Astrocyte (in vitro differentiated cells and primary cell): ENCODE results near the gene PIK3CD. TPM values are rescaled to one million over a fixed set of nuclear protein-coding genes. Genes with fewer than 3 reads are reported as not detected.

ENCODE experiments used
- DNase-seq: peaks from one replicate; pipeline ENCODE4 v3.0.0-alpha.2; 2010; ENCODE audit warnings: low read depth
- FAIRE-seq: peaks from 2 replicates; lab custom pipeline; 2011; peaks lifted over from hg19 to GRCh38; lab: Jason Lieb, UNC
- H2AFZ ChIP-seq: 2 replicates; pipeline ENCODE4 v1.6.0; 2012; ENCODE audit warnings: low read depth, low read length, inconsistent platforms
- H3K27ac ChIP-seq: 2 replicates; pipeline ENCODE4 v1.5.1; 2011; ENCODE audit warnings: low read depth, low read length, inconsistent platforms
- H3K27me3 ChIP-seq: 2 replicates; pipeline ENCODE4 v1.6.0; 2011; ENCODE audit warnings: low read length, inconsistent platforms; ENCODE audit not compliant: insufficient read depth
- H3K36me3 ChIP-seq: 2 replicates; pipeline ENCODE4 v1.5.1; 2011; ENCODE audit warnings: low read length, inconsistent platforms; ENCODE audit not compliant: insufficient read depth
- H3K4me1 ChIP-seq: 2 replicates; pipeline ENCODE4 v1.5.1; 2011; ENCODE audit warnings: low read length, inconsistent platforms; ENCODE audit not compliant: insufficient read depth
- H3K4me2 ChIP-seq: 2 replicates; pipeline ENCODE4 v1.6.0; 2012; ENCODE audit warnings: low read length, inconsistent platforms
- H3K4me3 ChIP-seq: 2 replicates; pipeline ENCODE4 v1.5.1; 2011; ENCODE audit warnings: low read depth, mild to moderate bottlenecking, low read length, inconsistent platforms; ENCODE audit not compliant: insufficient read depth
- H3K79me2 ChIP-seq: 2 replicates; pipeline ENCODE4 v1.6.0; 2012; ENCODE audit warnings: mild to moderate bottlenecking, low read length, inconsistent platforms; ENCODE audit not compliant: insufficient read depth
- H3K9ac ChIP-seq: 2 replicates; pipeline ENCODE4 v1.6.0; 2012; ENCODE audit warnings: mild to moderate bottlenecking, low read length, inconsistent platforms
- H3K9me3 ChIP-seq: 2 replicates; pipeline ENCODE4 v1.5.1; 2012; ENCODE audit warnings: low read depth, mild to moderate bottlenecking, low read length, inconsistent platforms; ENCODE audit not compliant: insufficient read depth
- H4K20me1 ChIP-seq: 2 replicates; pipeline ENCODE4 v1.6.0; 2012; ENCODE audit warnings: low read length, inconsistent platforms; ENCODE audit not compliant: insufficient read depth
- H3K27ac Mint-ChIP-seq: one replicate; pipeline ENCODE4 v1.8.0; 2021; ENCODE audit warnings: mild to moderate bottlenecking, mixed read lengths; ENCODE audit not compliant: unreplicated experiment
- H3K27me3 Mint-ChIP-seq: one replicate; pipeline ENCODE4 v1.8.0; 2021; ENCODE audit warnings: low read depth, mixed read lengths; ENCODE audit not compliant: unreplicated experiment
- H3K36me3 Mint-ChIP-seq: one replicate; pipeline ENCODE4 v1.8.0; 2021; ENCODE audit warnings: low read depth, mixed read lengths; ENCODE audit not compliant: unreplicated experiment
- H3K4me1 Mint-ChIP-seq: one replicate; pipeline ENCODE4 v1.8.0; 2021; ENCODE audit warnings: low read depth, mixed read lengths; ENCODE audit not compliant: unreplicated experiment
- H3K4me3 Mint-ChIP-seq: one replicate; pipeline ENCODE4 v1.8.0; 2021; ENCODE audit warnings: mild to moderate bottlenecking, moderate library complexity, mixed read lengths; ENCODE audit not compliant: unreplicated experiment
- H3K9me3 Mint-ChIP-seq: one replicate; pipeline ENCODE4 v1.8.0; 2021; ENCODE audit warnings: mild to moderate bottlenecking, mixed read lengths; ENCODE audit not compliant: unreplicated experiment
- CTCF ChIP-seq: IDR thresholded peaks from 2 replicates; pipeline ENCODE4 v1.5.1; 2011; ENCODE audit warnings: low read depth, mild to moderate bottlenecking, inconsistent platforms, low read length, moderate library complexity; ENCODE audit not compliant: insufficient read depth
- EZH2 ChIP-seq: IDR thresholded peaks from 2 replicates; pipeline ENCODE4 v1.6.1; 2012; ENCODE audit warnings: mild to moderate bottlenecking, low read length, inconsistent platforms; ENCODE audit not compliant: insufficient read depth
- total RNA-seq: library from RNA; stranded (reverse); gene quantifications from 2 replicates; pipeline ENCODE4 v1.2.1, GENCODE V29; 2021

The PIK3CD gene
- total RNA-seq, 1 donor from 2014 or later: 29.5 TPM

- Mint-ChIP-seq H3K4me1 (peaks cover 5% of the 10 kb centered on the region), H3K27me3 (no peaks in the 10 kb centered on the region), H3K27ac (no peak overlapping the region), H3K36me3 (peaks cover 8% of the 10 kb centered on the region), H3K9me3 (no peaks in the 10 kb centered on the region), H3K4me3 (no peak overlapping the region)
- H3K79me2 ChIP-seq: peaks cover 47% of the 10 kb centered on the region
- H3K27me3 ChIP-seq: no peaks in the 10 kb centered on the region
- H3K9ac ChIP-seq: no peak overlapping the region
- TF ChIP-seq CTCF (no peak), EZH2 (no peak)
- H3K4me2 ChIP-seq: no peak overlapping the region
- H2AFZ ChIP-seq: no peak overlapping the region
- no peak for DNase-seq
- no peak overlapping the region for H3K27ac ChIP-seq
- H3K36me3 ChIP-seq: no peaks in the 10 kb centered on the region
- H3K9me3 ChIP-seq: no peaks in the 10 kb centered on the region
- no peak overlapping the region for H3K4me3 ChIP-seq
- peaks cover 11% of the 10 kb centered on the region for H4K20me1 ChIP-seq
- no peak for FAIRE-seq
- H3K4me1 ChIP-seq: no peaks in the 10 kb centered on the region
These were observed 123.5 kb downstream of the PIK3CD start for GRCh38 chr1:9774712-9775679.

- H3K9me3 ChIP-seq: no peaks in the 10 kb centered on the region
- H3K4me1 ChIP-seq: no peaks in the 10 kb centered on the region
- H3K36me3 ChIP-seq: no peaks in the 10 kb centered on the region
- H3K4me3 ChIP-seq: no peak overlapping the region
- peaks cover 21% of the 10 kb centered on the region for H4K20me1 ChIP-seq
- H3K27ac ChIP-seq: no peak overlapping the region
- H3K27ac Mint-ChIP-seq: no peak overlapping the region
- no peak for DNase-seq
- H3K79me2 ChIP-seq: peaks cover 56% of the 10 kb centered on the region
- no peak overlapping the region for H3K4me3 Mint-ChIP-seq
- TF ChIP-seq CTCF: no peak
- TF ChIP-seq EZH2: no peak
- no peak overlapping the region for H3K9ac ChIP-seq
- no peak overlapping the region for H3K4me2 ChIP-seq
- no peaks in the 10 kb centered on the region for H3K27me3 Mint-ChIP-seq
- peaks cover 5% of the 10 kb centered on the region for H3K4me1 Mint-ChIP-seq
- FAIRE-seq: no peak
- H3K9me3 Mint-ChIP-seq: no peaks in the 10 kb centered on the region
- no peaks in the 10 kb centered on the region for H3K27me3 ChIP-seq
- H2AFZ ChIP-seq: no peak overlapping the region
- H3K36me3 Mint-ChIP-seq: peaks cover 8% of the 10 kb centered on the region
These were observed 125.2 kb downstream of the PIK3CD start for GRCh38 chr1:9776685-9777084.

Other genes starting within 250 kb of the PIK3CD start
- 6.2 and 6.7 TPM in 2 replicates for gene SLC25A33, start 112.3 kb upstream of the PIK3CD start, total RNA-seq
- 10.0 and 10.9 TPM in 2 replicates for gene TMEM201, start 62.8 kb upstream of the PIK3CD start, total RNA-seq
- 181 and 197 TPM in 2 replicates for gene CLSTN1, start 172.2 kb downstream of the PIK3CD start, total RNA-seq